ENCODE measurements around the gene ATP11C.

ATP11C gene

DNA sequence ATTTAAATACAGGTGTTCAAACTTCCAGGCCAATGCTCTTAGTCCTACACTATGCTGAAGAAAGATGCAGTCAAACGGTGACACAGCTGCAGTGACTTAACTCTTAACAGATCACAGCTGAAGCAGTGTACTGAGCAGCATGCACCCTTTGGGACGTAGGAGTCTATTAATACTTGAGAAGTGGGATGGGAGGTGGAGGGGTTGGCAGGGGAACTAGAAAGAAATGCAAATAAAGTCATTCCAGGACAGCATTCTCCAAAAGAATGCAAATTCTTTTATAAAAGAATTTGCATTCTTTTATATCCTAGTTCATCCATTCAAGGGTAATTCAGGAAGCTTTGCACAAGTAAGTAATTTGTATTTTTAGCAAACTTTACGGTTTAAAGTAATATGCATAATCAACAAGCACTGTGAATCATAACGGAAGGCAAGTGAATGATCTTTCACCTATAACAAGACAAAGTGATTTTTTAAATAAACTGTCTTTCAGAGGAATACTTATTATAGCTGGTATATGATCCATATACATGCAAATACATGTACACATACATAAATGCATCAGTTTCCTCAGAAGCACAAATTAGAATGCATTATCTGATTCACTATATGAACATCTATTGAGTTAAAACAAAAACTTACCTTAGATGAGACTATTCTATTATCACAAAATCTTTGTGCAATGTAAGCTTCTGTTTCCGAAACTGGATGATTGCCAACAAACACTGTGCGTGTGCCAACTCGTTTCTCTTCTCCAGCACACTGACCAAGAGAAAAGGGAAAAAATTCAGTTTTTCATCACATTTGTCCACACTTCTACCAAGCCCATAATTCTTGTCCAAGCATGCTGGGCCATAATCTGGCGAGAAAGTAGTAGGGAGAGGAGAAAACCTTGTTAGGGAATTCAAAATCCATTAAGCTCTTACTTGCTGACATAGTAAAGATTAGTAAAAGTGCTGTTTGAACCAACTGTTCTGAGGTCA is 106.5 kb downstream of the ATP11C start:
- Histone ChIP-seq H3K4me1 (ENCODE audit: control insufficient read depth, insufficient read depth, low read length) (peaks cover 39% of the 10 kb centered on the region), H3K9ac (ENCODE audit: low read depth, low read length) (no peak overlapping the region), H3K27me3 (ENCODE audit: control insufficient read depth, insufficient read depth, low read length) (no peaks in the 10 kb centered on the region), H3K9me3 (ENCODE audit: control insufficient read depth, insufficient read depth, low read length) (no peaks in the 10 kb centered on the region), H3K4me3 (ENCODE audit: low read depth, low read length) (no peak overlapping the region), H3K36me3 (ENCODE audit: control insufficient read depth, insufficient read depth, low read length) (no peaks in the 10 kb centered on the region)

DNA sequence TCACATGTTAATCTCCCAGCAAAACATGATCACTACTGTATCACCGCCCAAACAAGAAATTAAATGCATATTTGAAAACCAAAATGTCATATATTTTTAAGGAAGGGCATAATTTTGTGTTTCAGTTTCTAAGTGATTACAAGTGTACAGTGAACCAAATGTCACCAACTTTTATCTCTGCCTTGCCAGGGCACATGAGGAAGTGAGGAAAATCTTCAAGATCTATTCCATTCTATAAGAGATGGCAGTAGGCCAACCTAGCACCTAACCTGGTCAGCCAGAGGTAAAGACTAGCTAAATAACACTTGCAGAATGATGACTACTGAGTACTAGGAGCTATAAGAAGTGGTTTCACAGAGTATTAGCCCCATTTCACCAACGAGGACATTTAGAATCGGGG is 107.2 kb downstream of the ATP11C start:
- H3K4me3 ChIP-seq (ENCODE audit: low read depth, low read length), result no peak overlapping the region
- H3K27me3 ChIP-seq (ENCODE audit: control insufficient read depth, insufficient read depth, low read length), result no peaks in the 10 kb centered on the region
- no peak overlapping the region for H3K9ac ChIP-seq (ENCODE audit: low read depth, low read length)
- H3K36me3 ChIP-seq (ENCODE audit: control insufficient read depth, insufficient read depth, low read length), result no peaks in the 10 kb centered on the region
- no peaks in the 10 kb centered on the region for H3K9me3 ChIP-seq (ENCODE audit: control insufficient read depth, insufficient read depth, low read length)
- peaks cover 32% of the 10 kb centered on the region for H3K4me1 ChIP-seq (ENCODE audit: control insufficient read depth, insufficient read depth, low read length)

- Histone ChIP-seq H3K36me3 (ENCODE audit: control insufficient read depth, insufficient read depth, low read length) (no peaks in the 10 kb centered on the region), H3K27me3 (ENCODE audit: control insufficient read depth, insufficient read depth, low read length) (no peaks in the 10 kb centered on the region), H3K4me1 (ENCODE audit: control insufficient read depth, insufficient read depth, low read length) (peaks cover 19% of the 10 kb centered on the region), H3K9me3 (ENCODE audit: control insufficient read depth, insufficient read depth, low read length) (no peaks in the 10 kb centered on the region), H3K9ac (ENCODE audit: low read depth, low read length) (no peak overlapping the region), H3K4me3 (ENCODE audit: low read depth, low read length) (no peak overlapping the region)
These were observed 109.0 kb downstream of the ATP11C start for GRCh38 chrX:139823806-139824205.

DNA sequence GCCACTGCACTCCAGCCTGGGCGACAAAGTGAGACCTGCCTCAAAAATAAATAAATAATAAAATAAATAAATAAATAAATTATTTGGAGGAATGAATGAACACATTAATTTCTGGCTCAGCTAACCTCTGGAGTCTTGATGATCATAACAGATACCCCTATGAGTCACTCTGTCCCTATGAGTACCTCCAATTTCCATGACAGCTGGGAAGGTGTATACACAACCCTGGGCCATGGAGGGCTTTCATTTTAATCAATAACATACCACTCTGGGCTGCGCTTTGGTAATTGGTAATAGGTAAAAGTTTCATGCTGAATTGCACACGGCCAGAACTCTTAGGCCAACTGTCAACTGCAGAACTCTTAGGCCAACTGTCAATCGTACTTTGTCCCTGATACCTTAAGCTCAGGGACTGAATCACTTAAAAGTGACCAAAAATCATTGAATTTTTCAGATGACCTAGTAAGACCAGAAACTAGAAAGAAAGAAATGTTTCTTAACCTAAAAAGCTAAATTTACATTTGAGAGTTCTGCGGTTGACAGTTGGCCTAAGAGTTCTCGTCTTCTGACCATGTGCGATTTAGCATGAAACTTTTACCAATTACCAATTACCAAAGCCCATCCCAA is 112.4 kb downstream of the ATP11C start:
- Histone ChIP-seq H3K4me3 (ENCODE audit: low read depth, low read length) (no peak overlapping the region), H3K36me3 (ENCODE audit: control insufficient read depth, insufficient read depth, low read length) (no peaks in the 10 kb centered on the region), H3K27me3 (ENCODE audit: control insufficient read depth, insufficient read depth, low read length) (no peaks in the 10 kb centered on the region), H3K4me1 (ENCODE audit: control insufficient read depth, insufficient read depth, low read length) (peaks cover 7% of the 10 kb centered on the region), H3K9me3 (ENCODE audit: control insufficient read depth, insufficient read depth, low read length) (no peaks in the 10 kb centered on the region), H3K9ac (ENCODE audit: low read depth, low read length) (no peak overlapping the region)

DNA sequence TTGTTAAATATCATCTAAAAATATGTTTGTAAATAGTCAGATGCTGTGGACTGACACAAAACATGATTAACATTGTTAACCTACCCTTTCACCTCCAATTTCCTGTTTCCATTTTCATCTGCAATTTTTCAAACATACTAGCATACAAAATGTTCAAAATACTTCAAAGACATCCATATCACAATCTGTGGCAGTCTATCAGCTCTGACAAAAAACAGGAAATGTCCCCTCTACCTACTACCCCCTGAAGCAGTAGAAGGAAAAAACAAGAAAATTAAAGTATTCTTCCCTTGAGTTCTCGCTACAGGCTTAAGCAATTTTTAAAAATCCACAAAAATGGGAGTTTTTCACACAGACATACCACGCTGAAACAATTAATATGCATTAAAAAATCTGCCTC is 116.6 kb downstream of the ATP11C start:
- Histone ChIP-seq H3K9me3 (ENCODE audit: control insufficient read depth, insufficient read depth, low read length) (no peaks in the 10 kb centered on the region), H3K4me1 (ENCODE audit: control insufficient read depth, insufficient read depth, low read length) (no peaks in the 10 kb centered on the region), H3K9ac (ENCODE audit: low read depth, low read length) (no peak overlapping the region), H3K27me3 (ENCODE audit: control insufficient read depth, insufficient read depth, low read length) (no peaks in the 10 kb centered on the region), H3K4me3 (ENCODE audit: low read depth, low read length) (no peak overlapping the region), H3K36me3 (ENCODE audit: control insufficient read depth, insufficient read depth, low read length) (no peaks in the 10 kb centered on the region)

GRCh38 chrX:139815771-139816170 is 117.1 kb downstream of the ATP11C start:
- Histone ChIP-seq H3K9me3 (ENCODE audit: control insufficient read depth, insufficient read depth, low read length) (no peaks in the 10 kb centered on the region), H3K9ac (ENCODE audit: low read depth, low read length) (no peak overlapping the region), H3K4me1 (ENCODE audit: control insufficient read depth, insufficient read depth, low read length) (no peaks in the 10 kb centered on the region), H3K27me3 (ENCODE audit: control insufficient read depth, insufficient read depth, low read length) (no peaks in the 10 kb centered on the region), H3K4me3 (ENCODE audit: low read depth, low read length) (no peak overlapping the region), H3K36me3 (ENCODE audit: control insufficient read depth, insufficient read depth, low read length) (no peaks in the 10 kb centered on the region)

DNA sequence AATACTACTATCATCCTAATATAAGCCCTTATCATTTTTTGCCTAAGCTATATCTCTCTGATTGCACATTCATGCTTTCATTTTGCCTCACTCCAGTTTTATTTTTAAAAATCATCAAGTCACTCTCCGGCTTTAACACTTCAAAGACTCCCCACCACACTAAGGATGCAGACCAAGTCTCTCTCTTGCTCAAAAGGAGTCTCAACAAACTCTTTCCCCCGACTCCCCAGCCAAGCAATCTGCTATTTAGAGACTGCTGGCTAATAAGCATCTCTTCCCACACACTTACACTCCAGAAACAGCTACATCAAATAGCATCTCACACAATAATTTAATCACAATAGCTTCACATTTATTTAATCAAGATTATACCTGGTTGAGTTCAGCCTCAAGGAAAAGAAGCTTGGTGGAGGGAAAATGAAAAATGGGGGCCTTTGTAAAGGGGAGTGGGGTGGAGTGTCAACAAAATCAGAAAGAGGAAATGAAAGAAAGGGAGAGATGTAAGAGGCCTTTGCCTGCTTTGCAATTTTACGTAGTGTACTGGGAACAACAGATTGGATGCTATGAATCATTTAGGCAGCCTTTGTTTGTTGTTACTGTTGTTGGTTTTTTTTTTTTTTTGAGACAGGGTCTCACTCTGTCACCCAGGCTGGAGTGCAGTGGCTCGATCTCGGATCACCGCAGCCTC is 120.8 kb downstream of the ATP11C start:
- no peaks in the 10 kb centered on the region for H3K27me3 ChIP-seq (ENCODE audit: control insufficient read depth, insufficient read depth, low read length)
- no peak overlapping the region for H3K9ac ChIP-seq (ENCODE audit: low read depth, low read length)
- H3K4me1 ChIP-seq (ENCODE audit: control insufficient read depth, insufficient read depth, low read length), result no peaks in the 10 kb centered on the region

GRCh38 chrX:139804482-139804881 is 128.4 kb downstream of the ATP11C start:
- Histone ChIP-seq H3K27me3 (ENCODE audit: control insufficient read depth, insufficient read depth, low read length) (no peaks in the 10 kb centered on the region), H3K4me1 (ENCODE audit: control insufficient read depth, insufficient read depth, low read length) (peaks cover 3% of the 10 kb centered on the region), H3K9me3 (ENCODE audit: control insufficient read depth, insufficient read depth, low read length) (no peaks in the 10 kb centered on the region)

More for the DNA sequence above, 120.8 kb downstream of the ATP11C start:
- H3K9me3 ChIP-seq (ENCODE audit: control insufficient read depth, insufficient read depth, low read length), result no peaks in the 10 kb centered on the region
- no peak overlapping the region for H3K4me3 ChIP-seq (ENCODE audit: low read depth, low read length)
- H3K36me3 ChIP-seq (ENCODE audit: control insufficient read depth, insufficient read depth, low read length), result no peaks in the 10 kb centered on the region

DNA sequence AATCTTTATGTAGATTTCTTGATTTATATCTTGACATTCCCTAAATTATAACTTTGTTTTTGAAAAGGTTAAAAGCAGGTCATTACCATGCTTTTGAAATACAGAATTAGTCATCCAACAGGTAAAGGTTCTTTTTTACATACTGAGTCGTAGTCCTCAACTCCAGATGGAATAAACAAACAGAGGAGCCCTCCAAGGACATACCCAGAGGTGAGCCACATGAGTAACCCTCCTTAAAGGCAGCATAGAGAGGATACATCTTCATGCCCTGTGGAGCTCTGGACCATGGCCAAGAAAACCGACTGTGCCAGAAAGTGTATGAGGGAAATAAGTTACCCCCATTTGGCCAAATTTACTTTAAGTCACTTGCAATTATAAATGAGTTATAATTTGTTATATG is 129.6 kb downstream of the ATP11C start:
- Histone ChIP-seq H3K36me3 (ENCODE audit: control insufficient read depth, insufficient read depth, low read length) (no peaks in the 10 kb centered on the region), H3K4me1 (ENCODE audit: control insufficient read depth, insufficient read depth, low read length) (peaks cover 3% of the 10 kb centered on the region), H3K9me3 (ENCODE audit: control insufficient read depth, insufficient read depth, low read length) (no peaks in the 10 kb centered on the region), H3K9ac (ENCODE audit: low read depth, low read length) (no peak overlapping the region), H3K27me3 (ENCODE audit: control insufficient read depth, insufficient read depth, low read length) (no peaks in the 10 kb centered on the region), H3K4me3 (ENCODE audit: low read depth, low read length) (no peak overlapping the region)

More at GRCh38 chrX:139804482-139804881, 128.4 kb downstream of the ATP11C start:
- H3K4me3 ChIP-seq (ENCODE audit: low read depth, low read length), result no peak overlapping the region
- H3K9ac ChIP-seq (ENCODE audit: low read depth, low read length), result no peak overlapping the region
- no peaks in the 10 kb centered on the region for H3K36me3 ChIP-seq (ENCODE audit: control insufficient read depth, insufficient read depth, low read length)

GRCh38 chrX:139802048-139802447 is 130.8 kb downstream of the ATP11C start:
- Histone ChIP-seq H3K36me3 (ENCODE audit: control insufficient read depth, insufficient read depth, low read length) (no peaks in the 10 kb centered on the region), H3K9me3 (ENCODE audit: control insufficient read depth, insufficient read depth, low read length) (no peaks in the 10 kb centered on the region), H3K9ac (ENCODE audit: low read depth, low read length) (no peak overlapping the region), H3K27me3 (ENCODE audit: control insufficient read depth, insufficient read depth, low read length) (no peaks in the 10 kb centered on the region), H3K4me1 (ENCODE audit: control insufficient read depth, insufficient read depth, low read length) (peaks cover 3% of the 10 kb centered on the region), H3K4me3 (ENCODE audit: low read depth, low read length) (no peak overlapping the region)

DNA sequence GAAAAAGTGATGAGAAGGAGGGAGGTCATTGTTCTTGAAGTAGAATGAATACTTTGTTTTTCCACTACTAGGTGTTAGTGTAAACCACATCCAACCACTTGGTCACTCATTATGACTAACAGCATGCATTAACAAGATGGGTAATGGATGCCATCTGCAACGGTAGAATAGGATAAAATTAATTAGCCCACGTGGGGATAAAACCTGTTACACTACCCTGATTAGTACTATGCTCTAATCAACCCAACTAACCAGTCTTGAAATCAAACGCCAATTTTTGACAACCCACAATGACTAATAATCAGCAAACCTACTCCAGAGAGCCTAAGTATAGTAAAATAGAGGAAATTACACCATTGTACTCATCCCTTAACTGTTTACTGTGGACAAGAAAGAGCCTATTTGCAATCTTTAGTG is 131.4 kb downstream of the ATP11C start:
- no peaks in the 10 kb centered on the region for H3K36me3 ChIP-seq (ENCODE audit: control insufficient read depth, insufficient read depth, low read length)
- no peak overlapping the region for H3K9ac ChIP-seq (ENCODE audit: low read depth, low read length)
- no peak overlapping the region for H3K4me3 ChIP-seq (ENCODE audit: low read depth, low read length)
- no peaks in the 10 kb centered on the region for H3K27me3 ChIP-seq (ENCODE audit: control insufficient read depth, insufficient read depth, low read length)
- H3K4me1 ChIP-seq (ENCODE audit: control insufficient read depth, insufficient read depth, low read length), result peaks cover 3% of the 10 kb centered on the region
- no peaks in the 10 kb centered on the region for H3K9me3 ChIP-seq (ENCODE audit: control insufficient read depth, insufficient read depth, low read length)
